Kidney (tissue), 14 donors: ENCODE measurements around the gene TPK1. TPM values are rescaled to one million over a fixed set of nuclear protein-coding genes. Genes with fewer than 3 reads are reported as not detected.

ENCODE experiments used
- DNase-seq, 5 donors: peaks; one replicate each; pipeline ENCODE4 v3.0.0-alpha.2; 2013 to 2020
- FAIRE-seq: peaks from 2 replicates; lab custom pipeline; 2012; peaks lifted over from hg19 to GRCh38; lab: Jason Lieb, UNC
- H3K27ac ChIP-seq, 2 donors: one replicate each; pipeline ENCODE4 v1.7.0; 2013; ENCODE audit warnings: low read depth in 2 of 2, low read length in 2 of 2, inconsistent platforms in 1 of 2
- H3K27me3 ChIP-seq: one replicate; pipeline ENCODE4 v1.7.1; 2013; ENCODE audit warnings: low read length, inconsistent platforms; ENCODE audit not compliant: control insufficient read depth, insufficient read depth
- H3K36me3 ChIP-seq, 3 donors: one replicate each; pipeline versions ENCODE4 v1.7.0 to v1.7.1; 2013; ENCODE audit warnings: low read length in 3 of 3, control low read depth in 1 of 3, inconsistent platforms in 1 of 3; ENCODE audit not compliant: insufficient read depth in 3 of 3, control insufficient read depth in 2 of 3
- H3K4me1 ChIP-seq, 3 donors: one replicate each; pipeline versions ENCODE4 v1.7.0 to v1.7.1; 2013; ENCODE audit warnings: low read length in 3 of 3, inconsistent platforms in 1 of 3, low read depth in 1 of 3; ENCODE audit not compliant: control insufficient read depth in 2 of 3, insufficient read depth in 2 of 3
- H3K4me3 ChIP-seq, 3 donors: one replicate each; pipeline versions ENCODE4 v1.7.0 to v1.8.1; 2013; ENCODE audit warnings: low read length in 3 of 3, control low read depth in 1 of 3, inconsistent platforms in 1 of 3
- H3K9ac ChIP-seq, 3 donors: one replicate each; pipeline versions ENCODE4 v1.7.0 to v1.7.1; 2013; ENCODE audit warnings: low read length in 3 of 3, control low read depth in 1 of 3, inconsistent platforms in 1 of 3
- H3K9me3 ChIP-seq, 3 donors: one replicate each; pipeline versions ENCODE4 v1.7.0 to v1.7.1; 2013; ENCODE audit warnings: low read length in 3 of 3, control low read depth in 1 of 3, inconsistent platforms in 1 of 3; ENCODE audit not compliant: control insufficient read depth in 2 of 3, insufficient read depth in 1 of 3
- CTCF ChIP-seq: IDR thresholded peaks from 3 replicates; pipeline ENCODE4 v1.5.1; 2012; ENCODE audit warnings: mild to moderate bottlenecking, moderate library complexity, borderline replicate concordance; ENCODE audit not compliant: insufficient read depth; ENCODE audit errors: extremely low read depth
- intact Hi-C: fragments of 100-400 bp; cut with DNase I; formaldehyde crosslinking; loops from one replicate; pipeline ENCODE4 v1.11.1; 2022
- polyA plus RNA-seq: library from polyadenylated mRNA; stranded (reverse); fragments of 350-450 nt; fragmentation: Illumina TruSeq; extraction: RNeasy Lipid Tissue Mini Kit (QIAGEN cat#74804); gene quantifications from one replicate; pipeline ENCODE4 v1.2.3, GENCODE V29; 2014; ENCODE audit warnings: low read depth, low replicate concordance; ENCODE audit not compliant: insufficient read depth
- total RNA-seq: library from RNA; stranded (reverse); fragmentation: NEBNext Ultra II Directional; extraction: Animal tissue kit (Norgen Biotek cat#: 25700); gene quantifications from one replicate; pipeline ENCODE4 v1.2.1, GENCODE V29; 2021
- donor health status: control.
- donor health status: control.
- donor health status: control.
- donor health status: control.
- donor health status: control.
- donor health status: DM: yes; HTN: yes; CAD: no.
- donor health status: Normal renal cell carcinoma (clear cell type).

The TPK1 gene
- total and polyA plus RNA-seq, 2 donors from 2014 or later = 5.3 to 15.5 TPM

DNA sequence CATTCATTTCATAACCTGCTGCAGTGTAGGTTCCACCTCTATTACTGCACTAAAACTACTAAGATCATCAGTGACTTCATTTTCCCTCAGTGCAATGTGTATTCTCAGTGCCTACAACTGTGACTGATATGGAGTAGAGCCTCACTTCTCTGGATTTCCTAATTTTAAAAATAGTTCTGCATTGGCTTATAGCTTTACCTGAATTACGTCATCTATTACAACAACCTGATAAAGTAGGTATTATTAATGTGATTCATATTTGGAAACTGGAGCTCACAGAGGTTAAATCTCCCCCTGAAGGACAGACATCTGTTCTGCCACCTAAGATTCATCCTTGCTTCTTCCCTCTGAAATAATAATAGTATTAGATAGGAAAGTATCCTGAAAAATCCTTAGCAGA lies 361.5 kb downstream of the TPK1 start:
- Histone ChIP-seq H3K4me1 (peaks cover 0 to 3% (median 0%) of the 10 kb centered on the region in 3 donors), H3K27ac (no peak overlapping the region), H3K4me3 (no peak overlapping the region), H3K9ac (no peak overlapping the region), H3K36me3 (no peaks in the 10 kb centered on the region), H3K9me3 (no peaks in the 10 kb centered on the region), H3K27me3 (no peaks in the 10 kb centered on the region)
- TF ChIP-seq CTCF = no peak
- no peak for DNase-seq
- no peak for FAIRE-seq
- intact Hi-C loops = no loop called here

GRCh38 chr7:144473908-144474307 lies 361.9 kb downstream of the TPK1 start:
- no peak for DNase-seq
- no peak overlapping the region for H3K9ac ChIP-seq
- H3K27ac ChIP-seq = no peak overlapping the region
- intact Hi-C loops = no loop called here
- no peaks in the 10 kb centered on the region for H3K36me3 ChIP-seq
- no peak for TF ChIP-seq CTCF
- H3K9me3 ChIP-seq = no peaks in the 10 kb centered on the region
- no peak for FAIRE-seq
- H3K4me1 ChIP-seq = peaks cover 0 to 3% (median 0%) of the 10 kb centered on the region in 3 donors
- no peaks in the 10 kb centered on the region for H3K27me3 ChIP-seq
- H3K4me3 ChIP-seq = no peak overlapping the region

DNA sequence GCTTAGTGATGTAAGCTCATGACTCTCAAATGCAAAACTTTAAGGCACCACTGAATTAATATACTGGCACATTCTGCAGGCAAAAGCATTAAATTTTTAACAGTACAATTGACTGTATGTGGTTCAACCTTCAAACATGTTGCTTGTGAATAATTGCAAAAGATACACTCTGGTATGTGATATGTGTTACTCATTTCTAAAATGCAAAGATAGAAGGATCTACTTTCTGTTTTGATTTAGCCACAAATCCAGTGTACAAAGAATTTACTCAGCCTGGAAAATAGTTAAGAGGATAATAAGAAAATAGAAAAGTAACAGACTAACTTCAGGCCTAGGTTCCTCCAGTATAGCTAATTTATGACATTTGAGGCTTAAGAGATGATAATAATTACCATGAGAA lies 365.8 kb downstream of the TPK1 start:
- Histone ChIP-seq H3K27ac (no peak overlapping the region), H3K9me3 (no peaks in the 10 kb centered on the region), H3K27me3 (no peaks in the 10 kb centered on the region), H3K4me3 (no peak overlapping the region), H3K36me3 (no peaks in the 10 kb centered on the region), H3K9ac (no peak overlapping the region), H3K4me1 (peaks cover 0 to 3% (median 0%) of the 10 kb centered on the region in 3 donors)
- DNase-seq = no peak
- intact Hi-C loops = no loop called here
- TF ChIP-seq CTCF = no peak
- no peak for FAIRE-seq
